Mucosa of descending colon (tissue), 3 donors: Measurements from ENCODE around the gene KRTAP9-3. TPM values are rescaled to one million over a fixed set of nuclear protein-coding genes. Genes with fewer than 3 reads are reported as not detected.
"Not testable (repeated sequence)": the region's sequence is repeated elsewhere in the genome, so short reads cannot be mapped to it uniquely, and the experiment has no call there.

Source experiments
- ATAC-seq: fragments of 200-7000 bp; cut with Tn5 transposase; one replicate; pipeline ENCODE4 v1.9.1; 2020; ENCODE audit warnings: mild to moderate bottlenecking, moderate library complexity
- DNase-seq, 3 donors: peaks; one replicate each; pipeline ENCODE4 v3.0.0-alpha.2; 2020
- H3K36me3 ChIP-seq: fragments of 200-600 bp; one replicate; pipeline ENCODE4 v1.8.0; 2021; ENCODE audit warnings: low read depth, mild to moderate bottlenecking
- H3K4me1 ChIP-seq: fragments of 200-600 bp; one replicate; pipeline ENCODE4 v1.8.0; 2021; ENCODE audit warnings: low read depth, mild to moderate bottlenecking
- H3K4me3 ChIP-seq: fragments of 200-600 bp; one replicate; pipeline ENCODE4 v1.8.0; 2021; ENCODE audit warnings: mild to moderate bottlenecking
- H3K9me3 ChIP-seq: fragments of 200-600 bp; one replicate; pipeline ENCODE4 v1.8.0; 2021; ENCODE audit warnings: mild to moderate bottlenecking
- intact Hi-C, 2 donors: fragments of 100-400 bp; cut with DNase I in 1 of 2; cut with micrococcal nuclease in 1 of 2; formaldehyde crosslinking; loops; one replicate each; pipeline versions ENCODE4 v1.11.0 to v1.11.1; 2022; cut with DNase I, micrococcal nuclease
- long read RNA-seq, 2 donors: library from polyadenylated mRNA; unstranded; transcript quantifications; one replicate each; pipeline ENCODE4 v2.0.0, GENCODE V29; 2019 to 2021
- total RNA-seq, 3 donors: library from RNA; stranded (reverse); fragmentation: NEBNext Ultra II Directional in 2 of 3; extraction: Animal tissue kit (Norgen Biotek cat#: 25700) in 2 of 3; gene quantifications; one replicate each; pipeline versions ENCODE4 v1.2.1 to v1.2.4, GENCODE V29; 2021 to 2023
- TF ChIP-seq, protein P1 (sequence below): fragments of 200-600 bp; IDR thresholded peaks from one replicate; pipeline ENCODE4 v1.8.0; 2022; ENCODE audit warnings: antibody characterized with exemption, mild to moderate bottlenecking
- donor health status: DM: no; HTN: no; CAD: no; lungs with moderate emphysema.
- donor health status: DM: no; HTN: no; CAD: no.
- donor health status: DM: no; HTN: yes; CAD: no.

The KRTAP9-3 gene, protein sequence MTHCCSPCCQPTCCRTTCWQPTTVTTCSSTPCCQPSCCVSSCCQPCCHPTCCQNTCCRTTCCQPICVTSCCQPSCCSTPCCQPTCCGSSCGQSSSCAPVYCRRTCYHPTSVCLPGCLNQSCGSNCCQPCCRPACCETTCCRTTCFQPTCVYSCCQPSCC
- total RNA-seq: not detected
- long read RNA-seq, donor 1: 0 reads
- long read RNA-seq, donor 2: 0 reads

DNA sequence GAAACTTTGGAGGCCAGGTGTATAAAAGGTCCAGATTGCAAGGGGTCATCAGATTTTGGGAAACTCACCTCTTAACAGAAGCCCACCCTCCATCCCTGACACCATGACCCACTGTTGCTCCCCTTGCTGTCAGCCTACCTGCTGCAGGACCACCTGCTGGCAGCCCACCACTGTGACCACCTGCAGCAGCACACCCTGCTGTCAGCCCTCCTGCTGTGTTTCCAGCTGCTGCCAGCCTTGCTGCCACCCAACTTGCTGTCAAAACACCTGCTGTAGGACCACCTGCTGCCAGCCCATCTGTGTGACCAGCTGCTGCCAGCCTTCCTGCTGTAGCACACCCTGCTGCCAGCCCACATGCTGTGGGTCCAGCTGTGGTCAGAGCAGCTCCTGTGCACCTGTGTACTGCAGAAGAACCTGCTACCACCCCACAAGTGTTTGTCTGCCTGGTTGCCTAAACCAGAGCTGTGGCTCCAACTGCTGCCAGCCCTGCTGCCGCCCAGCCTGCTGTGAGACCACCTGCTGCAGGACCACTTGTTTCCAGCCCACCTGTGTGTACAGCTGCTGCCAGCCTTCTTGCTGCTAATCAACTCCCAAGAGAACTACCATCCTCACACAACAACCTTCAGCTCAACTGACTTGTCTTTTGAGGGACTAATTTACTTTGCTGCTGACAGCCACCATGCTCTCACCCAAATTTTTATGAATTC lies at the start of gene KRTAP9-3:
Gene KRTAP9-3, plus strand, starts transcription at position 51 of the 707 bp plus-strand sequence. Its CDS starts 53 bp downstream, at position 104.
- H3K9me3 ChIP-seq, DNase-seq, H3K36me3 ChIP-seq, ATAC-seq, intact Hi-C loops, H3K4me1 ChIP-seq, H3K4me3 ChIP-seq: not testable (repeated sequence)

DNA sequence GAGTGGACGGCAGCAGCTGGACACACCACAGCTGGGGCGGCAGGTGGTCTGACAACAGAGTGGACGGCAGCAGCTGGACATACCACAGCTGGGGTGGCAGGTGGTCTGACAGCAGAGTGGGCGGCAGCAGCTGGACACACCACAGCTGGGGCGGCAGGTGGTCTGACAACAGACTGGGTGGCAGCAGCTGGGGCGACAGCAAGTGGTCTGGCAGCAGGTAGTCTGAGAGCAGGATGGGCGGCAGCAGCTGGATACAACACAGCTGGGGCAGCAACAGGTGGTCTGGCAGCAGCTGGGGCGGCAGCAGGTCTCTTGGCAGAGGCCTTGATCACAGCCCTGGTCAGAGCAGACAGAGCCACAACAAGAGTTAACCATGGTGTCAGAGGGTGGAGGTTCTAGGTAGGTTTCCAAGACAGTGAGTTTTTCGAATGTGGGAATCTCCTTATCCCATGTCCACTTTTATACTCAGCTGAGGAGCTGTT lies 47.7 kb upstream of the KRTAP9-3 start, which contains the start of gene KRTAP4-1:
Gene KRTAP4-1, minus strand, starts transcription at position 432 of the 482 bp plus-strand sequence. Its CDS starts 57 bp downstream, at position 375.
- intact Hi-C loops: no loop called here
- TF ChIP-seq, protein P1, sequence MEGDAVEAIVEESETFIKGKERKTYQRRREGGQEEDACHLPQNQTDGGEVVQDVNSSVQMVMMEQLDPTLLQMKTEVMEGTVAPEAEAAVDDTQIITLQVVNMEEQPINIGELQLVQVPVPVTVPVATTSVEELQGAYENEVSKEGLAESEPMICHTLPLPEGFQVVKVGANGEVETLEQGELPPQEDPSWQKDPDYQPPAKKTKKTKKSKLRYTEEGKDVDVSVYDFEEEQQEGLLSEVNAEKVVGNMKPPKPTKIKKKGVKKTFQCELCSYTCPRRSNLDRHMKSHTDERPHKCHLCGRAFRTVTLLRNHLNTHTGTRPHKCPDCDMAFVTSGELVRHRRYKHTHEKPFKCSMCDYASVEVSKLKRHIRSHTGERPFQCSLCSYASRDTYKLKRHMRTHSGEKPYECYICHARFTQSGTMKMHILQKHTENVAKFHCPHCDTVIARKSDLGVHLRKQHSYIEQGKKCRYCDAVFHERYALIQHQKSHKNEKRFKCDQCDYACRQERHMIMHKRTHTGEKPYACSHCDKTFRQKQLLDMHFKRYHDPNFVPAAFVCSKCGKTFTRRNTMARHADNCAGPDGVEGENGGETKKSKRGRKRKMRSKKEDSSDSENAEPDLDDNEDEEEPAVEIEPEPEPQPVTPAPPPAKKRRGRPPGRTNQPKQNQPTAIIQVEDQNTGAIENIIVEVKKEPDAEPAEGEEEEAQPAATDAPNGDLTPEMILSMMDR: no peak
- H3K4me3 ChIP-seq: no peak within 1 kb of the TSS

DNA sequence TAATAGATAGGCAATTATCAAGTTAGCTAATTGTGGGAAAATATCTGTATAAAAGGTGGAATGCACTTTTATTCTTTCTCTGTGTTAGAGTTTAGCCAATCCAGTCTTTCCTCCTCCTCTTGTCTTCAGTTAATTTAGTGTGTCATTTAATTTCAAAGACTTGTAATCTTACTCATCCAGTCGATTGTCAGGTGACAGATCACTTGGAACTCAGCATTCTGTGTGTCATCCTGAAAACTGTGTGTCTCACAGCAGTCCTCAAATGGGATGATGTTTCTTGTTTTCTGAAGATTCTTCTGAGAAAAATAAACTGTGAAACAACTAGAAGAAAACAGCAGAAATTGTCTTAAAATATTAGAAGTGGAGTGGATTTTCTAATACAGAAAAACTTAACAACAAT lies 47.2 kb upstream of the KRTAP9-3 start:
- no peaks in the 10 kb centered on the region for H3K9me3 ChIP-seq
- DNase-seq (no peak), ATAC-seq (no peak)
- H3K4me1 ChIP-seq: no peaks in the 10 kb centered on the region
- H3K36me3 ChIP-seq: no peaks in the 10 kb centered on the region
- no peak overlapping the region for H3K4me3 ChIP-seq
- intact Hi-C loops: no loop called here
- TF ChIP-seq, protein P1: no peak

More for the DNA sequence above, 47.7 kb upstream of the KRTAP9-3 start, which contains the start of gene KRTAP4-1:
- H3K9me3 ChIP-seq: no peaks in the 10 kb centered on the region
- no peaks in the 10 kb centered on the region for H3K36me3 ChIP-seq
- no peaks in the 10 kb centered on the region for H3K4me1 ChIP-seq
- DNase-seq: no peak
- no peak for ATAC-seq

DNA sequence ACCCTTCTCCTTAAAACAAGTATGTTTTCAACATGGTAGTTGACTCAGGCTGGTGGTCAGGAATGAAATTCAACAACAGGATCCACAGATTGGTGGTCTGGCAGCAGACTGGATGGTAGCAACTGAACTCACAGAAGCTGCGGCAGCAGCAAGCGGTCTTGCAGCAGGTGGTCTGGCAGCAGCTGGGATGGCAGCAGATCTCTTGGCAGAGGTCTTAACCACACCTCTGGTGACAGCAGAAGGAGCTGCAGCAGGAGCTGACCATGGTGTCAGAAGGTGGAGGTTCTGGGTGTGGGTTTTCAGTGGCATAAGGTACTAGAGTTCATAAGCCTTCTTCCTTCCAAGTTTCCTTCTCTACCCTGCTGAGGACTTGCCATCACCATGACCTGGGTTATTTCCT lies 45.4 kb upstream of the KRTAP9-3 start:
- no peaks in the 10 kb centered on the region for H3K36me3 ChIP-seq
- no peaks in the 10 kb centered on the region for H3K9me3 ChIP-seq
- H3K4me1 ChIP-seq: no peaks in the 10 kb centered on the region
- DNase-seq (no peak), ATAC-seq (no peak)
- H3K4me3 ChIP-seq: no peak overlapping the region
- intact Hi-C loops: no loop called here
- TF ChIP-seq, protein P1: no peak

DNA sequence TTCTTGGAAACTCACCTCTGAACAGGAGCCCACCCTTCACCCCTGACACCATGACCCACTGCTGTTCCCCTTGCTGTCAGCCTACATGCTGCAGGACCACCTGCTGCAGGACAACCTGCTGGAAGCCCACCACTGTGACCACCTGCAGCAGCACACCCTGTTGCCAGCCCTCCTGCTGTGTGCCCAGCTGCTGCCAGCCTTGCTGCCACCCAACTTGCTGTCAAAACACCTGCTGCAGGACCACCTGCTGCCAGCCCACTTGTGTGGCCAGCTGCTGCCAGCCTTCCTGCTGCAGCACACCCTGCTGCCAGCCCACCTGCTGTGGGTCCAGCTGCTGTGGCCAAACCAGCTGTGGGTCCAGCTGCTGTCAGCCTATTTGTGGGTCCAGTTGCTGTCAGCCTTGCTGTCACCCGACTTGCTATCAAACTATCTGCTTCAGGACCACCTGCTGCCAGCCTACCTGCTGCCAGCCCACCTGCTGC lies 42.4 kb upstream of the KRTAP9-3 start, which contains the start of gene KRTAP9-1:
Gene KRTAP9-1, plus strand, starts transcription at position 51 of the 482 bp plus-strand sequence. Its CDS starts 0 bp downstream, at position 51.
- H3K4me3 ChIP-seq, H3K4me1 ChIP-seq, H3K36me3 ChIP-seq, DNase-seq, intact Hi-C loops, H3K9me3 ChIP-seq, ATAC-seq: not testable (repeated sequence)

DNA sequence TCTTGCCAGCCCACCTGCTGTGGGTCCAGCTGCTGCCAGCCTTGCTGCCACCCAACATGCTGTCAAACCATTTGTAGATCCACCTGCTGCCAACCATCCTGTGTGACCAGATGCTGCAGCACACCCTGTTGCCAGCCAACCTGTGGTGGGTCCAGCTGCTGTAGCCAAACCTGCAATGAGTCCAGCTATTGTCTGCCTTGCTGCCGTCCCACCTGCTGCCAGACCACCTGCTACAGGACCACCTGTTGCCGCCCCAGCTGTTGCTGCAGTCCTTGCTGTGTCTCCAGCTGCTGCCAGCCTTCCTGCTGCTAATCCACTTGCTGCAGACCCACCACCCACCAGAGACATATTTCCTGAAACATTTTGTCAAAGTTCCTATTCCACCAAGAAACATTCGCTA lies 41.9 kb upstream of the KRTAP9-3 start:
- H3K36me3 ChIP-seq: no peaks in the 10 kb centered on the region
- intact Hi-C loops: no loop called here
- DNase-seq (no peak), ATAC-seq (no peak)
- H3K4me1 ChIP-seq: no peaks in the 10 kb centered on the region
- no peak overlapping the region for H3K4me3 ChIP-seq
- TF ChIP-seq, protein P1: no peak
- no peaks in the 10 kb centered on the region for H3K9me3 ChIP-seq
